Measurements from ENCODE around the gene RBMS1. TPM values are rescaled to one million over a fixed set of nuclear protein-coding genes. Genes with fewer than 3 reads are reported as not detected.
A peak's percentile ranks its signal among the peaks of the same experiment; 100 is the strongest.

Gene RBMS1, protein sequence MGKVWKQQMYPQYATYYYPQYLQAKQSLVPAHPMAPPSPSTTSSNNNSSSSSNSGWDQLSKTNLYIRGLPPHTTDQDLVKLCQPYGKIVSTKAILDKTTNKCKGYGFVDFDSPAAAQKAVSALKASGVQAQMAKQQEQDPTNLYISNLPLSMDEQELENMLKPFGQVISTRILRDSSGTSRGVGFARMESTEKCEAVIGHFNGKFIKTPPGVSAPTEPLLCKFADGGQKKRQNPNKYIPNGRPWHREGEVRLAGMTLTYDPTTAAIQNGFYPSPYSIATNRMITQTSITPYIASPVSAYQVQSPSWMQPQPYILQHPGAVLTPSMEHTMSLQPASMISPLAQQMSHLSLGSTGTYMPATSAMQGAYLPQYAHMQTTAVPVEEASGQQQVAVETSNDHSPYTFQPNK
- 38.0 TPM for polyA plus RNA-seq (2012; ENCODE audit: insufficient read length, low read depth)

DNA sequence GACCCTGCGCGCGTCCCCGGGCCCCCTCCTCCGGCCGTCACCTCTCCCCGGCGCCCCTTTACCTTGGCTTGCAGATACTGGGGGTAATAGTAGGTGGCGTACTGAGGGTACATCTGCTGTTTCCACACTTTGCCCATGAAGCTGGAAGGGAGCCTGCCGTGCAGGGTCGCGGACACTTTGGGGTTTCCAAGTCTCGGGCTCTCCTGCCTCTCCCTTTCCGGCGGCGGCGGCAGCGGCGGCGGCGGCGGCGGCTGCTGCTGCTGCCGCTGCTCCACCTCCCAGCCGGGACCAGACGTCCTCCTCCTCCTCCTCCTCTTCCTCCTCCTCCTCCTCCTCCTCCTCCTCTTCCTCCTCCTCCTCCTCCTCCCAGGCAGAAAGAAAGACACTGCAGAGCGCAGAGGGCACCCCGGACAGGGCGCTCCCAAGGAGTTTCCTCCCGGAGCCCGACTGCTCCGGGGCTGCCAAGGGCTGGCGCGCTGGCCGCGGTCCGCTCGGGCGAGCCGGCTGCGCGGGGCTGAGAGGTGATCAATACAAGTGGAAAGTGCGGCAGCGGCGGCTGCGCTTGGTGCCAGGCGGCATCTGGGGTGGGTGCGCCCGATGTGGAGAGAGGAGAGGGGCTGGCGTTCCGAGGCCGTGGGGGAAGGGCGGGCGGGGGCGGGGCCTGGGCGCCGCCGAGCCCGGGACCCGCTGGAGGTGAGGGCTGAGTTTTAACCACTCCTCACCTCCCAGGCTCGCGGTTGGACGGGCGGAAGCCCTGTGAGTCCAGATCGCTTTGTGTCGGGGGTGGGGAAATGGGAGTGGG, at the start of gene RBMS1:
Gene RBMS1, minus strand, starts transcription at position 581 of the 802 bp plus-strand sequence. Its CDS starts 444 bp downstream, at position 137.
- TF ChIP-seq SIN3A (IDR thresholded peaks at IDR 0.05; ENCODE audit: borderline replicate concordance, insufficient read depth, low read length), result no peak
- TF ChIP-seq, protein P1, sequence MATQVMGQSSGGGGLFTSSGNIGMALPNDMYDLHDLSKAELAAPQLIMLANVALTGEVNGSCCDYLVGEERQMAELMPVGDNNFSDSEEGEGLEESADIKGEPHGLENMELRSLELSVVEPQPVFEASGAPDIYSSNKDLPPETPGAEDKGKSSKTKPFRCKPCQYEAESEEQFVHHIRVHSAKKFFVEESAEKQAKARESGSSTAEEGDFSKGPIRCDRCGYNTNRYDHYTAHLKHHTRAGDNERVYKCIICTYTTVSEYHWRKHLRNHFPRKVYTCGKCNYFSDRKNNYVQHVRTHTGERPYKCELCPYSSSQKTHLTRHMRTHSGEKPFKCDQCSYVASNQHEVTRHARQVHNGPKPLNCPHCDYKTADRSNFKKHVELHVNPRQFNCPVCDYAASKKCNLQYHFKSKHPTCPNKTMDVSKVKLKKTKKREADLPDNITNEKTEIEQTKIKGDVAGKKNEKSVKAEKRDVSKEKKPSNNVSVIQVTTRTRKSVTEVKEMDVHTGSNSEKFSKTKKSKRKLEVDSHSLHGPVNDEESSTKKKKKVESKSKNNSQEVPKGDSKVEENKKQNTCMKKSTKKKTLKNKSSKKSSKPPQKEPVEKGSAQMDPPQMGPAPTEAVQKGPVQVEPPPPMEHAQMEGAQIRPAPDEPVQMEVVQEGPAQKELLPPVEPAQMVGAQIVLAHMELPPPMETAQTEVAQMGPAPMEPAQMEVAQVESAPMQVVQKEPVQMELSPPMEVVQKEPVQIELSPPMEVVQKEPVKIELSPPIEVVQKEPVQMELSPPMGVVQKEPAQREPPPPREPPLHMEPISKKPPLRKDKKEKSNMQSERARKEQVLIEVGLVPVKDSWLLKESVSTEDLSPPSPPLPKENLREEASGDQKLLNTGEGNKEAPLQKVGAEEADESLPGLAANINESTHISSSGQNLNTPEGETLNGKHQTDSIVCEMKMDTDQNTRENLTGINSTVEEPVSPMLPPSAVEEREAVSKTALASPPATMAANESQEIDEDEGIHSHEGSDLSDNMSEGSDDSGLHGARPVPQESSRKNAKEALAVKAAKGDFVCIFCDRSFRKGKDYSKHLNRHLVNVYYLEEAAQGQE (IDR thresholded peaks at IDR 0.05; ENCODE audit: insufficient read depth in 1 of 2, low read depth in 2 of 2, low read length in 2 of 2), result 0 out of 4 replicates have a peak, but pooled peaks of 1 of the 2 experiments have one; percentile 17

DNA sequence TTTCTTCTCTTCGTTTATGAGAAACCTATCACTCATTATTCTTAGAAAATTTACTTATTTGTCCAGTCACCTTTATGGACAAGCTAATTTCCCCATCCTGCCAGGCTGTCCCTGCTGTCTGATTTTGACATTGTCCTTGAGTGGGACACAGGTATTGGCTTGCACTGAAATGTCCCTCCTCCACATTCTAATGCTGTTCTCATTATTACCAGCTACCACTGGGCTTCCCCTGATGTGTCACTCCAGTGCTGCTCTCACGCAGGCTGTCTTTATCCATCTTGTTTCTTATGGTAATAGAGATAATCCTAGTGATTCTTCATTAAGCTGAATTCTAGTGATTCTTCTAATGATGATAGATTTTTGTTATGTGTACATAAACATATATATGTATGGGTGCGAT, 48.1 kb upstream of the RBMS1 start:
- no peak for TF ChIP-seq POLR2AphosphoS5 (IDR thresholded peaks at IDR 0.05; ENCODE audit: low read depth, low read length)

DNA sequence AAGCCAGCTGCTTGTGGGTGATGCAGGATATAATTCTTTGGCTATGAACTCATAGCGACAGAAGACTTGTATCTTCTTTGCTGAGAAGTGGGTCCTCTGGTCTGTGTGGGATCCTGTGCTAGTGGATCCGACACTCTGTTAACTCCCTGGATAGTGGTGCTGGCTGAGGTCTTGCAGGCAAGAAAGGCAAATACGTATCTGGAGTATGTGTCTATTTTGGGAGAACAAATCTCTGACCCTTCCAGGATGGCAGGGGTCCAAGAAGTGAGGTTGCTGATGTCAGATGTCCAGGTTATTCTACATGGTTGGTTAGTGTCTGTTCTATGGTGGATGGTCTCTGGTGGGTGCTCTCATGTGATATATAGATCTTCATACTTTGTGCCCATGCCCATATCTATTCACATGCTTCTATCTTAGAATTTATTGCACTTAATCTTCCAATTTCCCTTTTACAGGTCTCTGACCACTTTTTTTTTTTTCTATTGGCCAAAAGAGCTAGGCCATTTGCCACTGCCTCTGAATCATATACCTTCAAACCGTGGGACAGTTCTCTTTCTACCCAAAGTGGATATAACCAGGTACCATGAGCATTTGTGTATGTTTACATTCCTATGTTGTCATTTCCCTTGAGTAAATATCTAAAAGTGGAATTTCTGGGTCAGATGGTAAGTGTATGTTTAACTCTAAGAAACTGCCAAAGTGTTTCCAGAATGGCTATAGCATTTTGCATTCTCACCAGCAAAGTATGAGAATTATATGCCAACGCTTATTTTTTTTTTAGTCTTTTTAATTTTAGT, 45.1 kb upstream of the RBMS1 start:
- TF ChIP-seq, protein P1 (IDR thresholded peaks at IDR 0.05; ENCODE audit: insufficient read depth in 1 of 2, low read depth in 2 of 2, low read length in 2 of 2), result no peak
- no peak for TF ChIP-seq FOXP2 (optimal IDR thresholded peaks at IDR 0.05; ENCODE audit: borderline replicate concordance, extremely low read depth, extremely low read length, insufficient read depth)
- no peak for TF ChIP-seq SIN3A (IDR thresholded peaks at IDR 0.05; ENCODE audit: borderline replicate concordance, insufficient read depth, low read length)
- no peak for TF ChIP-seq TAF1 (IDR thresholded peaks at IDR 0.05; ENCODE audit: borderline replicate concordance, insufficient read depth, low read length)

DNA sequence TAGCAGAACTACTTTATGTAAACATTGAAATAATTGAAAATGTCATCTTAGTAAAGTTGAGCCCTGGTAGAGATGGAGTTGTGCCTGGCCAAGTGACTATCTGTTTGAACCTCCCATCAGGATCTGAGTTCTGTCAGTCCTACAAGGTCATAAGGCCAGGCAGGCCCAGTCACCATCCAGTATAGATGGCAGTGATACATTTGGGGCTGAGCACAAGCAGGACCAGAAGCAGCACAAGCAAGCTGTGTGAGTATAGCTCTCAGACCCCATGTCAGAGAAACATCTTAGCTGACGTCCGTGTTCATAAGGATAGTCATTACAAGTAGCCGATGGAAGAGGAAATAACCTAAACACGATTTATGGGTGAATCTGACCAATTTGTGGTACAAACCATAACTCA, 44.5 kb upstream of the RBMS1 start:
- TF ChIP-seq POLR2AphosphoS5 (IDR thresholded peaks at IDR 0.05; ENCODE audit: low read depth, low read length) (no peak), FOXP2 (optimal IDR thresholded peaks at IDR 0.05; ENCODE audit: borderline replicate concordance, extremely low read depth, extremely low read length, insufficient read depth) (no peak), SIN3A (IDR thresholded peaks at IDR 0.05; ENCODE audit: borderline replicate concordance, insufficient read depth, low read length) (no peak), TAF1 (IDR thresholded peaks at IDR 0.05; ENCODE audit: borderline replicate concordance, insufficient read depth, low read length) (no peak)
- TF ChIP-seq, protein P1 (IDR thresholded peaks at IDR 0.05; ENCODE audit: insufficient read depth in 1 of 2, low read depth in 2 of 2, low read length in 2 of 2), result no peak

DNA sequence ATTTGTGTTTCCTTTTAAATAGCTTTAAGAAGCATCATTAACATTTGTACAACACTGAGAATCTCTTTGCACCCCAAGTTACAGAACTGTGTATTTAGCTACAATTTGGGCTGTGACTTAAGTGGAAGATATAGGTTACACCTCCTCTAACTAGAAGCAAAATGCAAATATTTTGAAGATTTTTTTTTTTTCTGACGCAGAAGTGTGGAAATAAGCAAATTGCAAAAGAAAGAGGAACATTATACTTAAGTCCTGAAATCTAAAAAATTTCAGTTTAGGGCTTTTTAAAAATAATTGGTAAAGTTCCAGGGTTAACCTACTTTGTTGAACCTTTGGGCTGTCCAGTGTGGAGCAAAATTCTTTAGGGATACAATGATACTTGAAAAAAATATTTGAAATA, 41.4 kb upstream of the RBMS1 start:
- TF ChIP-seq FOXP2 (optimal IDR thresholded peaks at IDR 0.05; ENCODE audit: borderline replicate concordance, extremely low read depth, extremely low read length, insufficient read depth), result no peak

DNA sequence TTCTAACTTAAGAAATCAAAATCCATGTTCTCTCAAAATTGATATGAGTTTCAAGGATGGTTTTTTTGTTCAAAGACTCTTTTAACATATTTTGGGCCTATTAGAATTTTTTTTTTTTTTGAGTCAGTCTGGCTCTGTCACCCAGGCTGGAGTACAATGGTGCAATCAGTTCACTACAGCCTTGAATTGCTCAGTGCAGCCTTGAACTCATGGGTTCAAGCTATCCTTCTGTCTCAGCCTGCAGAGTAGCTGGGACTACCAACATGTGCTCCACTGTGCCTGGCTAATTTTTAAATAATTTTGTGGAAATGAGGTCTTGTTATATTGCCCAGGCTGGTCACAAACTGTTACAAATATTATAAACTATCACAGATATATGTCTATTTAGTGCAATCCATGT, 40.6 kb upstream of the RBMS1 start:
- no peak for TF ChIP-seq SIN3A (IDR thresholded peaks at IDR 0.05; ENCODE audit: borderline replicate concordance, insufficient read depth, low read length)
- TF ChIP-seq, protein P1 (IDR thresholded peaks at IDR 0.05; ENCODE audit: insufficient read depth in 1 of 2, low read depth in 2 of 2, low read length in 2 of 2), result no peak
- no peak for TF ChIP-seq FOXP2 (optimal IDR thresholded peaks at IDR 0.05; ENCODE audit: borderline replicate concordance, extremely low read depth, extremely low read length, insufficient read depth)
- TF ChIP-seq TAF1 (IDR thresholded peaks at IDR 0.05; ENCODE audit: borderline replicate concordance, insufficient read depth, low read length), result no peak
- no peak for TF ChIP-seq POLR2AphosphoS5 (IDR thresholded peaks at IDR 0.05; ENCODE audit: low read depth, low read length)
